Measurements from ENCODE around the gene TUBGCP2. TPM values are rescaled to one million over a fixed set of nuclear protein-coding genes. Genes with fewer than 3 reads are reported as not detected.
A peak's percentile ranks its signal among the peaks of the same experiment; 100 is the strongest.

Gene TUBGCP2
- total RNA-seq, 1 experiment from 2014 or later = 52.4 TPM

DNA sequence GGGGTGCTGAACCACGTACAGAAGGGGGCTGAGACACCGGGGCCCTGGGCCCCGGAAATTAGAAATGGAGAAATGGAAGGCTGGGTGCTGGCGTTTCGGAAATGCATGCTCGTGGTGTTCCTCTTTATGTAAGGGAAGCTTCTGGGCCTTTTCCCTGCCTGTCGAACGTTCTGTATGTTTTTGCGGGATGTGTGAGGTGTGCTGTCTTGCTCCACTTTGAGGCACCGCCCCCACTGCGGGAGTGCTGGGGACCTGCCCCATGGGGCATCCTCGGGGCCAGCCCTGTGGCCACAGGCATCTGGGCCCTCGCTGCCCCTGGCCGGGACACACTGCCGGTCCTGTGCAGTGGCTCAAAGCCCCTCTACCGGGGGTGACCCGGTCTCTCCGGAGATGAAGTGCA is 72.7 kb downstream of the TUBGCP2 start:
- H3K4me1 ChIP-seq (ENCODE audit: insufficient read depth, low read length) = no peaks in the 10 kb centered on the region; the same call in 1 of the 2 replicates
- no peaks in the 10 kb centered on the region for H4K20me1 ChIP-seq (ENCODE audit: control insufficient read depth, insufficient read depth, insufficient read length)
- H2BK5ac ChIP-seq (ENCODE audit: insufficient read length, low read length) = no peak overlapping the region
- no peak overlapping the region for H2AFZ ChIP-seq (ENCODE audit: low read length)
- peak overlapping the region; percentile 27 for H3K4me2 ChIP-seq (ENCODE audit: insufficient read depth, insufficient read length, low read length)
- H4K8ac ChIP-seq (replicated peaks; ENCODE audit: insufficient read length, low read depth, low read length) = no peak overlapping the region
- H3K23ac ChIP-seq (ENCODE audit: insufficient read length, low read depth, low read length) = no peak overlapping the region
- no peak overlapping the region for H3K56ac ChIP-seq (ENCODE audit: insufficient read length, low read depth, low read length)
- DNase-seq = no peak
- H3K27ac ChIP-seq (ENCODE audit: insufficient read length, low read depth, low read length) = no peak overlapping the region
- no peak overlapping the region for H2AK5ac ChIP-seq (ENCODE audit: insufficient read length, low read length)
- Mint-ChIP-seq H3K9me3 (peaks cover 0 to 4% of the 10 kb centered on the region in 2 experiments; a peak in 2 of 5 replicates), H3K27me3 (ENCODE audit: low read depth) (peaks cover 74% of the 10 kb centered on the region), H3K36me3 (ENCODE audit: insufficient read depth in 1 of 3, low read depth in 3 of 3) (peaks cover 0 to 14% (median 0%) of the 10 kb centered on the region in 3 experiments; a peak in 3 of 7 replicates), H3K4me3 (peak overlapping the region; percentile 39 to 69; a peak in 4 of 5 replicates), H3K4me1 (peaks cover 19 to 30% of the 10 kb centered on the region in 2 experiments), H3K27ac (no peak overlapping the region)
- no peak overlapping the region for H3T11ph ChIP-seq (ENCODE audit: low read length)
- no peak overlapping the region for H3K9ac ChIP-seq (ENCODE audit: extremely low read depth, insufficient read length, low read length)
- WGBS (ENCODE audit: extremely low coverage, insufficient read length, low lambda C conversion rate) = no CpG with 5 or more reads among the region's 18 CpGs
- no peak overlapping the region; the same call in 1 of the 2 replicates for H3K14ac ChIP-seq (ENCODE audit: insufficient read depth, low read length)
- no peak overlapping the region for H4K91ac ChIP-seq (ENCODE audit: insufficient read length, low read depth, low read length)
- H2BK12ac ChIP-seq (ENCODE audit: insufficient read length, low read depth, low read length) = no peak overlapping the region
- H2BK15ac ChIP-seq (ENCODE audit: low read depth, low read length) = no peak overlapping the region
- TF ChIP-seq, protein P1, sequence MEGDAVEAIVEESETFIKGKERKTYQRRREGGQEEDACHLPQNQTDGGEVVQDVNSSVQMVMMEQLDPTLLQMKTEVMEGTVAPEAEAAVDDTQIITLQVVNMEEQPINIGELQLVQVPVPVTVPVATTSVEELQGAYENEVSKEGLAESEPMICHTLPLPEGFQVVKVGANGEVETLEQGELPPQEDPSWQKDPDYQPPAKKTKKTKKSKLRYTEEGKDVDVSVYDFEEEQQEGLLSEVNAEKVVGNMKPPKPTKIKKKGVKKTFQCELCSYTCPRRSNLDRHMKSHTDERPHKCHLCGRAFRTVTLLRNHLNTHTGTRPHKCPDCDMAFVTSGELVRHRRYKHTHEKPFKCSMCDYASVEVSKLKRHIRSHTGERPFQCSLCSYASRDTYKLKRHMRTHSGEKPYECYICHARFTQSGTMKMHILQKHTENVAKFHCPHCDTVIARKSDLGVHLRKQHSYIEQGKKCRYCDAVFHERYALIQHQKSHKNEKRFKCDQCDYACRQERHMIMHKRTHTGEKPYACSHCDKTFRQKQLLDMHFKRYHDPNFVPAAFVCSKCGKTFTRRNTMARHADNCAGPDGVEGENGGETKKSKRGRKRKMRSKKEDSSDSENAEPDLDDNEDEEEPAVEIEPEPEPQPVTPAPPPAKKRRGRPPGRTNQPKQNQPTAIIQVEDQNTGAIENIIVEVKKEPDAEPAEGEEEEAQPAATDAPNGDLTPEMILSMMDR (conservative IDR thresholded peaks at IDR 0.05) = no peak
- no peaks in the 10 kb centered on the region for H3K9me3 ChIP-seq (ENCODE audit: control insufficient read depth, low read depth, low read length)
- H3K4ac ChIP-seq (ENCODE audit: low read depth, low read length) = no peak overlapping the region
- H2BK120ac ChIP-seq (ENCODE audit: low read depth, low read length, poor library complexity, severe bottlenecking) = no peak overlapping the region
- no peak overlapping the region for H3K18ac ChIP-seq (ENCODE audit: insufficient read length, low read depth, low read length)
- no peak overlapping the region for H4K5ac ChIP-seq (ENCODE audit: insufficient read length, low read depth, low read length)
- no peak overlapping the region for H2BK20ac ChIP-seq (ENCODE audit: low read depth, low read length, poor library complexity, severe bottlenecking)
- H3K27me3 ChIP-seq (ENCODE audit: insufficient read depth, low read length) = peaks cover 14% of the 10 kb centered on the region; the same call in 1 of the 2 replicates
- H3K79me1 ChIP-seq (ENCODE audit: insufficient read depth, low read depth, low read length, poor library complexity, severe bottlenecking) = no peaks in the 10 kb centered on the region
- no peaks in the 10 kb centered on the region for H3K79me2 ChIP-seq (ENCODE audit: insufficient read depth, low read length)
- H3K23me2 ChIP-seq (ENCODE audit: insufficient read length, low read depth, low read length, poor library complexity, severe bottlenecking) = peaks cover 14% of the 10 kb centered on the region

Measured in H9 (cell line).